HL-60 (cell line): ENCODE measurements around the gene FAM184B.

ENCODE experiments used
- CTCF ChIP-seq: IDR thresholded peaks from one replicate; pipeline ENCODE4 v1.5.1; 2011; ENCODE audit warnings: low read length, control low read depth, inconsistent platforms; ENCODE audit not compliant: insufficient read depth
- POLR2AphosphoS5 ChIP-seq: IDR thresholded peaks from 2 replicates; pipeline ENCODE4 v1.6.1; 2012; ENCODE audit warnings: low read depth
- REST ChIP-seq: IDR thresholded peaks from 2 replicates; pipeline ENCODE4 v1.6.1; 2012; ENCODE audit warnings: low read depth; ENCODE audit not compliant: insufficient replicate concordance

- TF ChIP-seq POLR2AphosphoS5 (no peak), REST (no peak), CTCF (no peak)
These were observed 80.1 kb downstream of the FAM184B start for GRCh38 chr4:17701138-17701839.
